WTC11 (cell line): ENCODE measurements around the gene FALEC.

ENCODE experiments used
- CTCF ChIP-seq: fragments of 200-600 bp; IDR thresholded peaks from 2 replicates; pipeline ENCODE4 v1.8.0; 2022; ENCODE audit warnings: antibody characterized with exemption
- ETV6 ChIP-seq: sonication (generic); formaldehyde crosslinking; IDR thresholded peaks from 2 replicates; pipeline ENCODE4 v1.8.1; 2022; ENCODE audit warnings: mild to moderate bottlenecking, missing genetic modification reagents
- FOXP4 ChIP-seq: sonication (generic); formaldehyde crosslinking; IDR thresholded peaks from 2 replicates; pipeline ENCODE4 v1.8.0; 2022; ENCODE audit warnings: mild to moderate bottlenecking, missing genetic modification reagents
- SP1 ChIP-seq: sonication (generic); formaldehyde crosslinking; conservative IDR thresholded peaks from 2 replicates; pipeline ENCODE4 v1.8.1; 2022; ENCODE audit warnings: missing genetic modification reagents
- ZSCAN18 ChIP-seq: fragments of 250-450 bp; sonication (Bioruptor Pico); IDR thresholded peaks from 2 replicates; pipeline ENCODE4 v2.1.2; 2022; ENCODE audit warnings: mild to moderate bottlenecking, moderate library complexity

GRCh38 chr1:150479927-150480352, 35.6 kb upstream of the FALEC start:
- no peak for TF ChIP-seq CTCF
- no peak for TF ChIP-seq SP1 (CRISPR knock-in tag)
- no peak for TF ChIP-seq ZSCAN18
- TF ChIP-seq ETV6 (CRISPR knock-in tag): no peak
- no peak for TF ChIP-seq FOXP4
